BLaER1 treated with 17β-estradiol and CSF1 and Interleukin-3, amounts not matched to agents 10 nM and 100 nM (cell line): ENCODE results near the gene FAM186B.

Experiments
- H3K27ac ChIP-seq, 11 experiments: shearing (Covaris generic); formaldehyde crosslinking; 2 replicates each; pipeline ENCODE4 v1.8.1; 2022
- H3K27me3 ChIP-seq, 11 experiments: shearing (Covaris generic); formaldehyde crosslinking; 2 replicates each; pipeline ENCODE4 v1.8.1; 2022
- H3K36me3 ChIP-seq, 11 experiments: shearing (Covaris generic); formaldehyde crosslinking; 2 replicates each; pipeline ENCODE4 v1.8.1; 2022
- H3K4me1 ChIP-seq, 10 experiments: shearing (Covaris generic); formaldehyde crosslinking; 2 replicates each; pipeline ENCODE4 v1.8.1; 2022
- H3K4me2 ChIP-seq, 11 experiments: shearing (Covaris generic); formaldehyde crosslinking; 2 replicates each; pipeline ENCODE4 v1.8.1; 2022
- H3K4me3 ChIP-seq, 10 experiments: shearing (Covaris generic); formaldehyde crosslinking; 2 replicates each; pipeline ENCODE4 v1.8.1; 2022
- H3K9ac ChIP-seq, 11 experiments: shearing (Covaris generic); formaldehyde crosslinking; 2 replicates each; pipeline ENCODE4 v1.8.1; 2022
- H3K9me3 ChIP-seq, 11 experiments: shearing (Covaris generic); formaldehyde crosslinking; replicated peaks in 1 of 11; 2 replicates each; pipeline ENCODE4 v1.8.1; 2022
- H4K20me1 ChIP-seq, 11 experiments: shearing (Covaris generic); formaldehyde crosslinking; 2 replicates each; pipeline ENCODE4 v1.8.1; 2022
- Cebpa-rat ChIP-seq, 11 experiments: shearing (Covaris generic); IDR thresholded peaks; 2 replicates each; pipeline ENCODE4 v1.8.1; 2022

The FAM186B gene

DNA sequence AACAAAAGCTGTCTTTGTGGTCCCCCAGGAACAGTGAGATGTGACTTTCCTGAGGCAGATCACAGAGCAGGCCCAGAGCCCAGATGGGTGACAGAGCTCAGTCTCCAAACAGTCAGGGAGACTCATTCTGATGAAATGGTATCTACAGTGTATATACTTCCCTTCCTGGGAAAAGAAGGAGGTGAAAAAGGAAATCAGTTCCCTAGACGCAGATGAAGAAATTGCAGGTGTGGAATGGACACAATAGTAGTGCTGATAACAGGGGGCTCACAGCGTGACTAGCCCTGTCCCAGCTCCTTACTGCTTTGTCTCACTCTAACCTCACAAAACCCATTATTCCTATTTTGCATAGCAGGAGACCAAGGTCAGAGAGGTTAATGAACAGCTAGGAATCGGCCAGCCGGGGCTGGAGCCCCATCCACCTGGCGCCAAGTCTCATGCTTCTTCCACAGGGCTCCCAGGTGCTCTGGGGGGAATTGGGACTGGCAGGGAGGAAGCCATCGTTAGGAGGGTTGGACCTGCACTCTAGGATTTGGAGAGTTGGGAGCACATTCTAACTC lies 54.7 kb downstream of the FAM186B start:
- Histone ChIP-seq H3K4me2 (no peak overlapping the region), H3K4me1 (peaks cover 10 to 46% (median 37%) of the 10 kb centered on the region in 10 experiments; a peak in 19 of 20 replicates), H3K27me3 (peaks cover 27 to 44% (median 37%) of the 10 kb centered on the region in 11 experiments), H3K36me3 (peaks cover 0 to 5% (median 2%) of the 10 kb centered on the region in 11 experiments; a peak in 14 of 22 replicates), H4K20me1 (peaks cover 0 to 10% (median 0%) of the 10 kb centered on the region in 11 experiments; a peak in 7 of 22 replicates), H3K4me3 (no peak overlapping the region), H3K9ac (no peak overlapping the region), H3K27ac (no peak overlapping the region), H3K9me3 (no peaks in the 10 kb centered on the region)
- TF ChIP-seq Cebpa-rat (IDR thresholded peaks at IDR 0.05), result no peak

DNA sequence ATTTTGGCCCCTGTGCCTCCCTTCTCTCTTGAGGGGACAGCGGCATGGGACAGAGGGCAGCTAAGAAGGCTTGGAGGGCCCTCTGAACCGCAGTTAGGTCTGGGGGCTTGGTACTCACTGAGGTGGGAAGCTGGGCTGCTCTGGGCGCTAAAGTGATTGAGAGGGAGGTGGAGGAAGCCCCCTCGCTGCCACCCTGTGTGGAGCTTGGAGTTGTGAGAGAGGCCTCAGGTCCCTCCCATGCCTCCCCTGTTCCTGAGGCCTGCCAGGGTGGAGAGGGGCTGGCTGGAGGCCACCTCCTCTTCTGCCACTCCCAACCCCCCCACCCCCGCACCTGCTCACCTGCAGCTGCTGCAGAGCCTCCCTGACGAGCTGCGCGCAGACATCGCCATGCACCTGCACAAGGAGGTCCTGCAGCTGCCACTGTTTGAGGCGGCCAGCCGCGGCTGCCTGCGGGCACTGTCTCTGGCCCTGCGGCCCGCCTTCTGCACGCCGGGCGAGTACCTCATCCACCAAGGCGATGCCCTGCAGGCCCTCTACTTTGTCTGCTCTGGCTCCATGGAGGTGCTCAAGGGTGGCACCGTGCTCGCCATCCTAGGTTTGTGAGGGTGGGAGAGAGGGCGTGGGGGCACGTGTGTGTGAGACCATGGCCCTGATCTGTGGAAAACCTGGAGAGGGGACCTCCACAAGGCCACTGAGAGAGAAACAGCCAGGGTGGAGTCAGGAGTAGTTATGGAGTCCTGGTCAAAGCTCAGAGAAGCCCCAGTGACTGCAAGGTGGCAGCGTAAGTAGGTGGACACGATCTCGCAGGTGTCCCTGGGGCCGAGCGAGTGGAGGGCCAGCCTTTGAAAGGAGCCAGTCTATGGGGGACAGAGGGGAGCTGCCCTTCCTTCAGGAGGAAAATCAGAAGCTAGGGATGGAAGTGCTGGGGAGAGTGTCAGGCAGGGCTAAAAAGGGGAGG lies 55.4 kb downstream of the FAM186B start:
- Histone ChIP-seq H3K9ac (no peak overlapping the region; a peak in 1 of 22 replicates), H3K27me3 (peaks cover 27 to 47% (median 37%) of the 10 kb centered on the region in 11 experiments), H3K27ac (no peak overlapping the region), H3K4me1 (peaks cover 10 to 46% (median 37%) of the 10 kb centered on the region in 10 experiments; a peak in 19 of 20 replicates), H3K4me2 (peak overlapping the region in 3 of 11 experiments; percentile 65 to 80 (median 75); a peak in 5 of 22 replicates), H3K4me3 (no peak overlapping the region), H4K20me1 (peaks cover 0 to 6% (median 0%) of the 10 kb centered on the region in 11 experiments; a peak in 2 of 22 replicates), H3K36me3 (no peaks in the 10 kb centered on the region), H3K9me3 (no peaks in the 10 kb centered on the region)
- TF ChIP-seq Cebpa-rat (IDR thresholded peaks at IDR 0.05), result no peak

DNA sequence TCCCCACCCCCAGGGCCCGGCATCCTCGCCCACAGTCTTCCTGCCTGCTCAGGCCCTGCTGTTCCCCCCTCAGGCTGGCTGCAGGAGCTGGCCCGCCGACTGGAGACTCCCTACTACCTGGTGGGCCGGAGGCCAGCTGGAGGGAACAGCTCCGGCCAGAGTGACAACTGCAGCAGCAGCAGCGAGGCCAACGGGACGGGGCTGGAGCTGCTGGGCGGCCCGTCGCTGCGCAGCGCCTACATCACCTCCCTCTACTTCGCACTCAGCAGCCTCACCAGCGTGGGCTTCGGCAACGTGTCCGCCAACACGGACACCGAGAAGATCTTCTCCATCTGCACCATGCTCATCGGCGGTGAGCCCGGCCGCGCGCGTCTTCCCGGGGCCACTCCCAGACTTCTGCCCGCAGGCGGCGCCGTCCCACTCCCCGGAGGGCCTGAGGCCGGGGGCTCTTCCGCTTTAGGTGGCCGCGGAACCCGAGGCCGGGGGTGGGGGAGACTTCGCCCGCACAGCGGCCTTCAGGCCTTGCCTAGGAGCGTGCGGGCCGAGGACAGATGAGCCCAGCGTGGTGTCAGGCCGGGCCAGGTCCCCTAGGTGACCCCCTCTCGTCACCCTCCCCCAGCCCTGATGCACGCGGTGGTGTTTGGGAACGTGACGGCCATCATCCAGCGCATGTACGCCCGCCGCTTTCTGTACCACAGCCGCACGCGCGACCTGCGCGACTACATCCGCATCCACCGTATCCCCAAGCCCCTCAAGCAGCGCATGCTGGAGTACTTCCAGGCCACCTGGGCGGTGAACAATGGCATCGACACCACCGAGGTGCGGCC lies 56.4 kb downstream of the FAM186B start:
- Histone ChIP-seq H3K27me3 (peaks cover 27 to 51% (median 37%) of the 10 kb centered on the region in 11 experiments), H3K4me3 (peak overlapping the region in 6 of 10 experiments; percentile 5 to 46 (median 35); a peak in 9 of 20 replicates), H3K4me2 (peak overlapping the region; percentile 42 to 82 (median 75)), H3K4me1 (peaks cover 10 to 41% (median 31%) of the 10 kb centered on the region in 10 experiments; a peak in 19 of 20 replicates), H3K9ac (peak overlapping the region in 4 of 11 experiments; percentile 5 to 41 (median 24); a peak in 2 of 22 replicates), H4K20me1 (peaks cover 0 to 11% (median 0%) of the 10 kb centered on the region in 11 experiments; a peak in 1 of 22 replicates), H3K9me3 (no peaks in the 10 kb centered on the region), H3K36me3 (no peaks in the 10 kb centered on the region), H3K27ac (no peak overlapping the region)
- no peak for TF ChIP-seq Cebpa-rat (IDR thresholded peaks at IDR 0.05)

GRCh38 chr12:49548481-49548821 lies 57.0 kb downstream of the FAM186B start:
- Histone ChIP-seq H3K27ac (no peak overlapping the region), H3K4me3 (peak overlapping the region in 6 of 10 experiments; percentile 5 to 46 (median 35); a peak in 8 of 20 replicates), H3K27me3 (peaks cover 27 to 51% (median 37%) of the 10 kb centered on the region in 11 experiments), H3K4me2 (peak overlapping the region; percentile 42 to 82 (median 75)), H3K36me3 (no peaks in the 10 kb centered on the region), H3K9me3 (no peaks in the 10 kb centered on the region), H3K9ac (peak overlapping the region in 4 of 11 experiments; percentile 5 to 41 (median 24); a peak in 2 of 22 replicates), H4K20me1 (peaks cover 0 to 11% (median 0%) of the 10 kb centered on the region in 11 experiments; a peak in 1 of 22 replicates), H3K4me1 (peaks cover 10 to 39% (median 29%) of the 10 kb centered on the region in 10 experiments; a peak in 19 of 20 replicates)
- no peak for TF ChIP-seq Cebpa-rat (IDR thresholded peaks at IDR 0.05)

- peaks cover 10 to 35% (median 25%) of the 10 kb centered on the region in 10 experiments; a peak in 19 of 20 replicates for H3K4me1 ChIP-seq
- peaks cover 27 to 57% (median 38%) of the 10 kb centered on the region in 11 experiments for H3K27me3 ChIP-seq
- no peak overlapping the region for H3K27ac ChIP-seq
- no peak for TF ChIP-seq Cebpa-rat (IDR thresholded peaks at IDR 0.05)
- H3K36me3 ChIP-seq, result no peaks in the 10 kb centered on the region
- H3K4me2 ChIP-seq, result no peak overlapping the region
- no peak overlapping the region for H3K9ac ChIP-seq
- no peak overlapping the region for H3K4me3 ChIP-seq
- H4K20me1 ChIP-seq, result peaks cover 0 to 11% (median 0%) of the 10 kb centered on the region in 11 experiments; a peak in 2 of 22 replicates
- H3K9me3 ChIP-seq, result no peaks in the 10 kb centered on the region
Observed at GRCh38 chr12:49547090-49547690, 58.2 kb downstream of the FAM186B start.

- TF ChIP-seq Cebpa-rat (IDR thresholded peaks at IDR 0.05), result no peak
- Histone ChIP-seq H3K27me3 (peaks cover 28 to 64% (median 45%) of the 10 kb centered on the region in 11 experiments), H3K9me3 (no peaks in the 10 kb centered on the region), H3K4me2 (no peak overlapping the region), H3K4me1 (peaks cover 10 to 28% (median 18%) of the 10 kb centered on the region in 10 experiments; a peak in 19 of 20 replicates), H4K20me1 (peaks cover 0 to 11% (median 0%) of the 10 kb centered on the region in 11 experiments; a peak in 2 of 22 replicates), H3K4me3 (no peak overlapping the region), H3K9ac (no peak overlapping the region), H3K36me3 (no peaks in the 10 kb centered on the region), H3K27ac (no peak overlapping the region)
Observed at GRCh38 chr12:49546481-49546880, 59.0 kb downstream of the FAM186B start.

- Histone ChIP-seq H3K27ac (no peak overlapping the region), H3K9me3 (no peaks in the 10 kb centered on the region), H3K27me3 (peaks cover 32 to 70% (median 52%) of the 10 kb centered on the region in 11 experiments), H3K4me2 (no peak overlapping the region), H3K4me3 (no peak overlapping the region), H3K9ac (no peak overlapping the region), H3K4me1 (peaks cover 10 to 26% (median 17%) of the 10 kb centered on the region in 10 experiments; a peak in 19 of 20 replicates), H4K20me1 (peaks cover 0 to 13% (median 0%) of the 10 kb centered on the region in 11 experiments; a peak in 5 of 22 replicates), H3K36me3 (no peaks in the 10 kb centered on the region)
- no peak for TF ChIP-seq Cebpa-rat (IDR thresholded peaks at IDR 0.05)
Observed at GRCh38 chr12:49545815-49546214, 59.6 kb downstream of the FAM186B start.
